K562 (cell line): ENCODE results near the gene DGKZ. TPM values are rescaled to one million over a fixed set of nuclear protein-coding genes. Genes with fewer than 3 reads are reported as not detected.

Experiments used
- ATF2 ChIP-seq: sonication (generic); formaldehyde crosslinking; IDR thresholded peaks from 2 replicates; pipeline ENCODE4 v1.8.1; 2022; ENCODE audit warnings: missing genetic modification reagents
- ATF7 ChIP-seq: fragments of 450-650 bp; IDR thresholded peaks from 2 replicates; pipeline ENCODE4 v1.7.1; 2014; ENCODE audit warnings: mild to moderate bottlenecking, moderate library complexity
- FOXJ3 ChIP-seq: sonication (generic); formaldehyde crosslinking; IDR thresholded peaks from 2 replicates; pipeline ENCODE4 v1.4.0; 2020; ENCODE audit warnings: mild to moderate bottlenecking, missing genetic modification reagents
- HINFP ChIP-seq: fragments of 450-650 bp; conservative IDR thresholded peaks from 2 replicates; pipeline ENCODE4 v1.6.1; 2016; ENCODE audit warnings: missing genetic modification characterization, low read depth, mild to moderate bottlenecking, control low read depth, missing compliant biosample characterization
- MCM2 ChIP-seq: fragments of 450-650 bp; IDR thresholded peaks from 2 replicates; pipeline ENCODE4 v1.6.1; 2017; ENCODE audit warnings: low read depth, mild to moderate bottlenecking
- NFE2 ChIP-seq: IDR thresholded peaks from 2 replicates; pipeline ENCODE4 v1.6.1; 2014; ENCODE audit warnings: antibody characterized with exemption, low read depth
- ZFP1 ChIP-seq: fragments of 450-650 bp; formaldehyde crosslinking; IDR thresholded peaks from 2 replicates; pipeline ENCODE4 v1.4.0; 2020; ENCODE audit warnings: mild to moderate bottlenecking, mixed read lengths
- polyA plus RNA-seq, 8 experiments: library from polyadenylated mRNA; depleted of rRNA in 4 of 8; stranded (reverse) in 5 of 8; unstranded in 3 of 8; fragments of >200 nt; fragmentation: Nextera tagmentation in 2 of 8; fragmentation: Illumina TruSeq in 1 of 8; extraction: Ambion mirVana in 2 of 8; extraction: Trizol in 1 of 8; gene quantifications; 2 replicates each; pipeline versions ENCODE4 v1.2.1 to v1.2.3, GENCODE V29; 2011 to 2014; ENCODE audit warnings: inconsistent platforms in 1 of 8, missing spikeins in 1 of 8
- total RNA-seq, 7 experiments: library from RNA; depleted of rRNA in 6 of 7; stranded (reverse); fragments of >200 nt in 6 of 7; fragmentation: Illumina TruSeq in 2 of 7; extraction: Trizol in 2 of 7; gene quantifications; 2 replicates each; pipeline versions ENCODE4 v1.2.1 to v1.2.3, GENCODE V29; 2011 to 2021; ENCODE audit warnings: low replicate concordance in 1 of 7
- TF ChIP-seq, protein P1 (sequence below): sonication (generic); formaldehyde crosslinking; IDR thresholded peaks from 2 replicates; pipeline ENCODE4 v1.8.1; 2023; ENCODE audit warnings: mild to moderate bottlenecking, missing genetic modification reagents
- TF ChIP-seq, protein P2 (sequence below): fragments of 450-650 bp; formaldehyde crosslinking; conservative IDR thresholded peaks from 2 replicates; pipeline ENCODE4 v1.4.0; 2022; ENCODE audit warnings: mild to moderate bottlenecking, missing genetic modification characterization
- TF ChIP-seq, protein P3 (sequence below): sonication (generic); formaldehyde crosslinking; IDR thresholded peaks from 2 replicates; pipeline ENCODE4 v1.9.0; 2022; ENCODE audit warnings: mild to moderate bottlenecking, missing genetic modification reagents

The DGKZ gene
- total and polyA plus RNA-seq, 9 of the 15 experiments (the other 6 are each of a cell fraction or from before 2014, with no cell fraction given), result 0.51 to 100 (median 44.2) TPM

- TF ChIP-seq ATF2 (CRISPR knock-in tag), result no peak
- TF ChIP-seq, protein P1, sequence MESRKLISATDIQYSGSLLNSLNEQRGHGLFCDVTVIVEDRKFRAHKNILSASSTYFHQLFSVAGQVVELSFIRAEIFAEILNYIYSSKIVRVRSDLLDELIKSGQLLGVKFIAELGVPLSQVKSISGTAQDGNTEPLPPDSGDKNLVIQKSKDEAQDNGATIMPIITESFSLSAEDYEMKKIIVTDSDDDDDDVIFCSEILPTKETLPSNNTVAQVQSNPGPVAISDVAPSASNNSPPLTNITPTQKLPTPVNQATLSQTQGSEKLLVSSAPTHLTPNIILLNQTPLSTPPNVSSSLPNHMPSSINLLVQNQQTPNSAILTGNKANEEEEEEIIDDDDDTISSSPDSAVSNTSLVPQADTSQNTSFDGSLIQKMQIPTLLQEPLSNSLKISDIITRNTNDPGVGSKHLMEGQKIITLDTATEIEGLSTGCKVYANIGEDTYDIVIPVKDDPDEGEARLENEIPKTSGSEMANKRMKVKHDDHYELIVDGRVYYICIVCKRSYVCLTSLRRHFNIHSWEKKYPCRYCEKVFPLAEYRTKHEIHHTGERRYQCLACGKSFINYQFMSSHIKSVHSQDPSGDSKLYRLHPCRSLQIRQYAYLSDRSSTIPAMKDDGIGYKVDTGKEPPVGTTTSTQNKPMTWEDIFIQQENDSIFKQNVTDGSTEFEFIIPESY, result no peak
- TF ChIP-seq, protein P2, sequence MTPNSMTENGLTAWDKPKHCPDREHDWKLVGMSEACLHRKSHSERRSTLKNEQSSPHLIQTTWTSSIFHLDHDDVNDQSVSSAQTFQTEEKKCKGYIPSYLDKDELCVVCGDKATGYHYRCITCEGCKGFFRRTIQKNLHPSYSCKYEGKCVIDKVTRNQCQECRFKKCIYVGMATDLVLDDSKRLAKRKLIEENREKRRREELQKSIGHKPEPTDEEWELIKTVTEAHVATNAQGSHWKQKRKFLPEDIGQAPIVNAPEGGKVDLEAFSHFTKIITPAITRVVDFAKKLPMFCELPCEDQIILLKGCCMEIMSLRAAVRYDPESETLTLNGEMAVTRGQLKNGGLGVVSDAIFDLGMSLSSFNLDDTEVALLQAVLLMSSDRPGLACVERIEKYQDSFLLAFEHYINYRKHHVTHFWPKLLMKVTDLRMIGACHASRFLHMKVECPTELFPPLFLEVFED (CRISPR knock-in tag), result no peak
- no peak for TF ChIP-seq ATF7
- TF ChIP-seq HINFP (tag), result no peak
- no peak for TF ChIP-seq NFE2
- TF ChIP-seq FOXJ3 (CRISPR knock-in tag), result no peak
- TF ChIP-seq MCM2, result no peak
- TF ChIP-seq ZFP1 (CRISPR knock-in tag), result no peak
- TF ChIP-seq, protein P3, sequence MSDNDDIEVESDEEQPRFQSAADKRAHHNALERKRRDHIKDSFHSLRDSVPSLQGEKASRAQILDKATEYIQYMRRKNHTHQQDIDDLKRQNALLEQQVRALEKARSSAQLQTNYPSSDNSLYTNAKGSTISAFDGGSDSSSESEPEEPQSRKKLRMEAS, result no peak
Measured at GRCh38 chr11:46307369-46307768, 39.9 kb upstream of the DGKZ start (continued).
